ENCODE measurements around the gene BTK. TPM values are rescaled to one million over a fixed set of nuclear protein-coding genes. Genes with fewer than 3 reads are reported as not detected.

The BTK gene
- total and polyA plus RNA-seq, 9 of the 15 experiments (the other 6 are each of a cell fraction or from before 2014, with no cell fraction given): 14.9 to 93.4 (median 65.2) TPM

GRCh38 chrX:101417190-101417589 is 31.2 kb upstream of the BTK start:
- Histone ChIP-seq H4K20me1 (replicated peaks; ENCODE audit: control insufficient read depth, insufficient read depth, low read length) (no peaks in the 10 kb centered on the region; the same call in 1 of the 2 replicates), H3K27me3 (ENCODE audit: control insufficient read depth in 2 of 2, insufficient read depth in 2 of 2, low read length in 2 of 2) (no peaks in the 10 kb centered on the region; a peak in 1 of 5 replicates), H3K9me3 (replicated peaks; ENCODE audit: control insufficient read depth, insufficient read depth, low read depth, low read length) (no peaks in the 10 kb centered on the region), H3K9me1 (ENCODE audit: control insufficient read depth, insufficient read depth, low read length) (no peaks in the 10 kb centered on the region), H3K36me3 (ENCODE audit: control insufficient read depth, insufficient read depth, low read length) (peaks cover 15% of the 10 kb centered on the region; the same call in 1 of the 3 replicates), H3K4me1 (replicated peaks in 1 of 2; ENCODE audit: control insufficient read depth in 2 of 2, insufficient read depth in 2 of 2, low read length in 2 of 2) (peaks cover 8 to 17% of the 10 kb centered on the region in 2 experiments; a peak in 4 of 5 replicates), H3K79me2 (ENCODE audit: control insufficient read depth, insufficient read depth, low read length) (no peaks in the 10 kb centered on the region; the same call in 2 of the 3 replicates), H3K4me2 (ENCODE audit: insufficient read depth, low read length) (peak overlapping the region; percentile 32), H3K27ac (ENCODE audit: extremely low read depth, low read depth, low read length) (no peak overlapping the region), H3K4me3 (no peak overlapping the region), H3K9ac (ENCODE audit: insufficient read depth in 1 of 2, low read depth in 2 of 2, low read length in 2 of 2) (no peak overlapping the region; a peak in 1 of 4 replicates), H2AFZ (ENCODE audit: low read depth, low read length) (peak overlapping the region; percentile 65)
- no peak for TF ChIP-seq ZNF778 (CRISPR knock-in tag; IDR thresholded peaks at IDR 0.05)
- TF ChIP-seq ARID1B (IDR thresholded peaks at IDR 0.05): peak; percentile 40; the same call in 1 of the 2 replicates
- peak; percentile 49 to 51; a peak in 3 of 4 replicates for TF ChIP-seq NRF1 (conservative IDR thresholded peaks at IDR 0.05 in 1 of 2, IDR thresholded peaks at IDR 0.05 in 1 of 2)
- TF ChIP-seq MEIS2 (IDR thresholded peaks at IDR 0.05; ENCODE audit: partially characterized antibody): peak; percentile 27
- no peak for TF ChIP-seq ZNF184 (CRISPR knock-in tag; IDR thresholded peaks at IDR 0.05)
- peak; percentile 31; the same call in 1 of the 2 replicates for TF ChIP-seq CBFA2T3 (IDR thresholded peaks at IDR 0.05)
- ATAC-seq (peak; percentile 38; the same call in 2 of the 3 replicates), FAIRE-seq (no peak), DNase-seq (ENCODE audit: extremely low read depth in 1 of 4, low spot score in 3 of 4) (peak in 1 of 4 experiments; percentile 12)
- 3% methylated on average over 4 of the region's 4 CpGs for WGBS (ENCODE audit: insufficient coverage, low coverage, missing lambda C conversion rate)
- CTCF ChIA-PET (ENCODE audit: low intra/inter-chr PET ratio): no interaction called here
- POLR2A ChIA-PET: interaction anchor here (0.6 to 1.1 kb wide), 5 partner anchors 10 to 1556 kb away, joined by 3 to 4 read pairs (median 3); partner anchors contain the start of genes RPL36A and TIMM8A
- intact Hi-C loops (cut with micrococcal nuclease) (loop anchor here (5.0 kb wide), 2 partner anchors 45 to 180 kb away; no protein-coding TSS in a partner anchor), in situ Hi-C loops (cut with MboI) (no loop called here)
- BruUV-seq (replicated peaks): no TSS peak
